Activated T-cell treated with anti-CD3 and anti-CD28 coated beads, Interleukin-2, amount 50 U/mL, for 24 hours (primary cell): ENCODE measurements around the gene PITPNC1.
"Not testable (repeated sequence)": the region's sequence is repeated elsewhere in the genome, so short reads cannot be mapped to it uniquely, and the experiment has no call there.

ENCODE experiments used
- DNase-seq: peaks from one replicate; pipeline ENCODE4 v3.0.0-alpha.2; 2020
- H3K27ac Mint-ChIP-seq: 2 replicates; pipeline ENCODE4 v1.8.0; 2020; ENCODE audit warnings: mild to moderate bottlenecking, mixed read lengths
- H3K27me3 Mint-ChIP-seq: 2 replicates; pipeline ENCODE4 v1.8.0; 2020; ENCODE audit warnings: mixed read lengths
- H3K36me3 Mint-ChIP-seq: 2 replicates; pipeline ENCODE4 v1.8.0; 2020; ENCODE audit warnings: low read depth, mixed read lengths
- H3K4me1 Mint-ChIP-seq: 2 replicates; pipeline ENCODE4 v1.8.0; 2020; ENCODE audit warnings: low read depth, mixed read lengths
- H3K4me3 Mint-ChIP-seq: 2 replicates; pipeline ENCODE4 v1.8.0; 2020; ENCODE audit warnings: mild to moderate bottlenecking, moderate library complexity, mixed read lengths
- H3K9me3 Mint-ChIP-seq: 2 replicates; pipeline ENCODE4 v1.8.0; 2020; ENCODE audit warnings: mixed read lengths

PITPNC1 gene

DNA sequence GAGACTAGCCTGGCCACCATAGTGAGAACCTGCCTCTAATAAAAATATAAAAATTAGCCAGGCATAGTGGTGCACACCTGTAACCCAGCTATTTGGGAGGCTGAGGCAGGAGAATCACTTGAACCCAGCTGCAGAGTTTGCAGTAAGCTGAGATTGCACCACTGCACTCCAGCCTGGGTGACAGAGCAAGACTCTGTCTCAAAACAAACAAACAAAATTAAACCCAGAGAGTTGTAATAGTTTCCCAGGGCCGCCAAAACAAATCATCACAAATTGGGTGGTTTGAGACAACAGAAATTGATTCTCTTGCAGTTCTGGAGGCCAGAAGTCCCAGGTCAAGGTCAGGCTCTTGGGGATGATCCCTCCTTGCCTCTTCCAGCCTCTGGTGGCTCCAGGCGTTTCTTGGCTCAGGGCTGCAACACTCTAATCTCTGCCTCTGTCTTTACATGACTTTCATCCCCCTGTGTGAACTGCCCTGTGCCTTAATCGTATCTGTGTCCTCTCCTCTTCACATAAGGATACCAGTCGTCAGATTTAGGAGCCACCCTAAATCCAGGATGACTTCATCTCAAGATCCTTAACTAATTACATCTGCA lies 240.3 kb downstream of the PITPNC1 start:
- DNase-seq: no peak
- no peak overlapping the region for H3K4me3 Mint-ChIP-seq
- H3K36me3 Mint-ChIP-seq: peaks cover 9% of the 10 kb centered on the region
- no peaks in the 10 kb centered on the region for H3K9me3 Mint-ChIP-seq
- H3K27ac Mint-ChIP-seq: no peak overlapping the region
- peaks cover 2% of the 10 kb centered on the region for H3K4me1 Mint-ChIP-seq
- H3K27me3 Mint-ChIP-seq: no peaks in the 10 kb centered on the region

DNA sequence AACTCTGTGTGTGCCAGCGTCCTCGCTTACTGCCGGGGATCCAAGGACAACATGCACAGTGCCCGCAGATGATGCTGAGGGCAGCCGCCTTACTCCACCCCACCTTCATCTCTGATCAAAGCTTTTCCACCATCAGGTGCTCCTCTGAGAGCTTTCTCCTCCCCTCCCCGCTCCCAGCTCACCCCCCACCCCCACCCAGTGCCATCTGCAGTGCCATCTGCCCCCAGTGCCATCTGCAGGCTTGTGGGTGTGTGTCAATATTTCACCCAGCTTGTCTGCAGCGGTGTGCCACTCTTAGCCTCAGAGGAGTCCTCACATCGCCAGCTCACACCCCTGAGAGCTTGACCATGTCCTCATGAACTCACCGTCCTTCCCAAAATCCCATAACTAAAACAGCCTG lies 242.5 kb downstream of the PITPNC1 start:
- Mint-ChIP-seq H3K36me3 (peaks cover 13% of the 10 kb centered on the region), H3K4me3 (no peak overlapping the region), H3K4me1 (no peaks in the 10 kb centered on the region), H3K27ac (peak overlapping the region; percentile 70), H3K9me3 (no peaks in the 10 kb centered on the region), H3K27me3 (no peaks in the 10 kb centered on the region)
- no peak for DNase-seq

DNA sequence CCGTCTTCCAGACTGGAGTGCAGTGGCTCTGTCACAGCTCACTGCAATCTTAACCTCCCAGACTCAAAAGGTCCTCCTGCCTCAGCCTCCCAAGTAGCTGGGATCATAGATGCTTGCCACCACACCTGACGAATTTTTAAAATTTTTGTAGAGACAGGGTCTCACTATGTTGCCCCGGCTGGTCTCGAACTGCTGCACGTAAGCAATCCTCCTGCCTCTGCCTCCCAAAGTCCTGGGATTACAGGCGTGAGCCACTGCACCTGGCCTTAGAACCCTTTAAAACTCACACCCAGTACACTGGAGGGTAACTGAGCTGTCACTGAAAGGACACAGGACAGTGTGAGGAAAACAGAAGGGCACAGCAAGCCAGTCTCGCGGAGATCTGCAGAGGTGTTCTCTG lies 243.0 kb downstream of the PITPNC1 start:
- no peaks in the 10 kb centered on the region for H3K4me1 Mint-ChIP-seq
- no peak overlapping the region for H3K4me3 Mint-ChIP-seq
- peaks cover 16% of the 10 kb centered on the region for H3K36me3 Mint-ChIP-seq
- H3K27me3 Mint-ChIP-seq: no peaks in the 10 kb centered on the region
- no peaks in the 10 kb centered on the region for H3K9me3 Mint-ChIP-seq
- DNase-seq: no peak
- peak overlapping the region; percentile 70 for H3K27ac Mint-ChIP-seq

DNA sequence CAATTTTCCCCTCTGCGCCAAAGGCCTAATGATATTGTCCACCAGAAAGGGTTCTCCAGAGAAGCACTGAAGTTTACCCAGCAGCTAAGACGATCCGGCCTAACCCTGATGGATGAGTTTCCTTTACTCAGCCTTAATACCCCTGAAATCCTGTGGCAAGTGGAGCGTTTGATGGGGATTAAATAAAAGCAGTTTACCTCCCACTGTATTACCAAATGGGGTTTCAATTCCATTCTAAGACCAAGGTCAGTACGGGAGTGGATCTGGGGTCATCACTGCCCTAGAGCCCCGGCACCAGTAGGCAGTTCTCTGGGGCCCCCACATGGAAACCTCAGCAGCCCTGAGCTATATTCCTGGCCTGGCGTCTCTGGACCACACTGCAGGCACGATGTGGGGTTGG lies 243.6 kb downstream of the PITPNC1 start:
- no peak for DNase-seq

DNA sequence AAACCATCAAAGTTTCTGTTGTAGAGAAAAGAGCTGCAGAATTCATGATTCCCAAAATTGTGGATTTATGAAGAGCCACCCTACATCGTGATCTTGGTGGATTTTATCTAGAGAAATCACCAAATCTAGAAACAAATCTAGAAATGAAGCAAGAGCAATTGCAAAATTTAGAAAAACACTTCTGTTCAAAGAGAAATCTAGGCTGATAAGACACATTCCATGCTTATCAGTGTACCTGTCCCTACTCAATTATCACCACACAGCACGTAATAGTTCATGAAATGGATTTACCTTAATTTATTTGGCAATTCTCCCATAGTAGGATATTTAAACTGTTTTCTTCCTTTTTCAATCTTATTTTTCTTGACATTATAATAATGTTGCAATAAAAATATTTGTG lies 246.7 kb downstream of the PITPNC1 start:
- DNase-seq: no peak
- H3K4me1 Mint-ChIP-seq: peaks cover 5% of the 10 kb centered on the region
- H3K9me3 Mint-ChIP-seq: no peaks in the 10 kb centered on the region
- peaks cover 25% of the 10 kb centered on the region for H3K36me3 Mint-ChIP-seq
- no peaks in the 10 kb centered on the region for H3K27me3 Mint-ChIP-seq
- no peak overlapping the region for H3K4me3 Mint-ChIP-seq
- H3K27ac Mint-ChIP-seq: peak overlapping the region; percentile 47

More for the DNA sequence above, 243.6 kb downstream of the PITPNC1 start:
- no peaks in the 10 kb centered on the region for H3K9me3 Mint-ChIP-seq
- peaks cover 2% of the 10 kb centered on the region for H3K4me1 Mint-ChIP-seq
- H3K36me3 Mint-ChIP-seq: peaks cover 18% of the 10 kb centered on the region
- no peaks in the 10 kb centered on the region for H3K27me3 Mint-ChIP-seq
- no peak overlapping the region for H3K27ac Mint-ChIP-seq
- no peak overlapping the region for H3K4me3 Mint-ChIP-seq

DNA sequence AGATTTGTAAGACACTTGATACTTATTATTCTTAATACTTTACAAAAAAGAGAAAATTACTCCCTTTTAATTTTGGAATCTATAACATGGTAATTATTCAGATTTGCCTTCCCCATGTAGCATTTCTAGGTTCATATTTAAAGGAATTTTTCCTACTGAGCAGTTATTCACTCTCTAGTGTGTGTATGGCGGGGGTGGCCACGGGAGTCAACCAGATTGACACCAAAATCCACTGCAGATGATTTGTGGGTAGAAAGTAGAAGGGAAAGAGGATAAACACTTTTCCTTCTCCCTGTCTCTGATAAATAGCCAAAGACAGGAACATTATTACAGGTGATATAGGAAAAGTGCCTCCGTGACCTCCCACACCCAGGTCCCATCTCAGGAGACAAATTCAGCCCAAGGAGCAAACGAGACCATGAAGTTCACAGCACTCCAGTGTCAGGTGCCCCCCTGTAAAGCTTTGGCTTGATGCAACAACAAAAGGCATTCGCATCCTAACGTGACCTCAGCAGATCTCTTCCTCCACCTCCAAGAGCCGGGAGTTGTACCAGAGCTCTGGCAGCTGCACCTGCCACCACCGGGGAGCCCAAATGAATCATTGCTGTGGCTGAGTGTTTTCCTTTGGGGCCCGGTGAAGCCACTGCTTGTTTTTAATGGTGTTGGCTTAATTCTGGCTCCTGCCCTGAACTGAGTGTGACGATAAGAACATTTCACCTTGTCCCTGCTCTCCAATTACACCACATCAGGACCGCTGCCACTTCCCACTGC lies 248.0 kb downstream of the PITPNC1 start:
- no peak for DNase-seq
- Mint-ChIP-seq H3K9me3 (no peaks in the 10 kb centered on the region), H3K27ac (peak overlapping the region; percentile 66), H3K4me1 (peaks cover 5% of the 10 kb centered on the region), H3K36me3 (peaks cover 22% of the 10 kb centered on the region), H3K27me3 (no peaks in the 10 kb centered on the region), H3K4me3 (no peak overlapping the region)

DNA sequence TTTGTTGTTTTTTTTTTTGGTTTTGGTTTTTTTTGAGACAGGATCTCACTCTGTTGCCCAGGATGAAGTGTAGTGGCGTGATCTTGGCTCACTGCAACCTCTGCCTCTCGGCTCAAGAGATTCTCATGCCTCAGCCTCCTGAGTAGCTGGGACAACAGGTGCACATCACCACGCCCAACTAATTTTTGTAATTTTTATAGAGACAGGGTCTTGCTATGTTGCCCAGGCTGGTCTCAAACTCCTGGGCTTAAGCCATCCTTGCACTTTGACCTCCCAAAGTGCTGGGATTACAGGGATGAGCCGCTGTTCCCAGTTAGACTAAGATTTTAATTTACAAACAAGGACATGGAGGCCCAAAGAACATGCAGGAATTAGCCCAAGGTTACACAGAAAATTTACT lies 248.9 kb downstream of the PITPNC1 start:
- Mint-ChIP-seq H3K9me3 (no peaks in the 10 kb centered on the region), H3K4me1 (peaks cover 5% of the 10 kb centered on the region), H3K36me3 (peaks cover 22% of the 10 kb centered on the region), H3K27ac (no peak overlapping the region), H3K4me3 (no peak overlapping the region), H3K27me3 (no peaks in the 10 kb centered on the region)
- no peak for DNase-seq

DNA sequence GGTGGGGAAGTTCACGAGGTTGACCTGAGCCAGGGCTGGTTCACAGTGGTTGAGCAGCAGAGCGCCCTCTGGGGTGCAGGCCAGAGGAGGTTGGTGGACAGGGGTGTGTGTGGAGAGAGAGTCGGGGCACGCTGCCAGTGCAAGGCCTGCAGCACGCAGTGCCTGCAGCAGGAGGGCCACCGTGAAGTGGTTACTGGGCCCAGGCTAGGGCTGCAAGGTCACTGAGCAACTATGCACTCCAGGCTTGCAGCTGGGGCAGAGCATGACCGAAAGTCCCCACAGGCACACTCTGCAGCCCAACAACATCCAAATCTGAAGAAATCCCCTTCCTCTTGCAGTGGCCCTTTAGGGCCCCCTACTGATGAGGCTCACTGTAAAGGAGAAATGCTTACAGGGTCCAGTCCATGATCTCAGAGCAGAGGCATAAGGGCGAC lies 251.5 kb downstream of the PITPNC1 start:
- no peak for DNase-seq
- H3K36me3 Mint-ChIP-seq: peaks cover 40% of the 10 kb centered on the region
- H3K4me1 Mint-ChIP-seq: peaks cover 5% of the 10 kb centered on the region
- peak overlapping the region; percentile 44 for H3K27ac Mint-ChIP-seq
- H3K9me3 Mint-ChIP-seq: no peaks in the 10 kb centered on the region
- H3K4me3 Mint-ChIP-seq: no peak overlapping the region
- no peaks in the 10 kb centered on the region for H3K27me3 Mint-ChIP-seq

DNA sequence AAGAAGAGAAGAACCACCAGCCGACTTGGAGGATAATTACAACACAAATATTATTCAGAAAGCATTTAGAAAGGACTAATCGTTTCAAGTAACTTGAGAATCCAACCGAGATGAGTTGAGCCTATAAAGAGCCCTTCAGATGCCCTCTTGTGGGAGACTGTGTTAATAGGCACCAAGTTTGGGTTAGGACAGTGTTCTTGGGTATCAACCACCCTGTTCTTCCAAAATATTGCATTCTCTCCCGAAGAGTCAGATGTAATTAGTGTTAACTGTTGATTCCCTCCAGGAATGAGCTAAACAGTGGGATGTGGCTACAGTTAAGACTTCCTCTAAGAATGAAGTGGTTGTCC lies 252.9 kb downstream of the PITPNC1 start:
- H3K27ac Mint-ChIP-seq: peak overlapping the region; percentile 2
- H3K9me3 Mint-ChIP-seq: no peaks in the 10 kb centered on the region
- no peaks in the 10 kb centered on the region for H3K27me3 Mint-ChIP-seq
- no peak overlapping the region for H3K4me3 Mint-ChIP-seq
- no peak for DNase-seq
- H3K4me1 Mint-ChIP-seq: peaks cover 5% of the 10 kb centered on the region
- H3K36me3 Mint-ChIP-seq: peaks cover 45% of the 10 kb centered on the region

DNA sequence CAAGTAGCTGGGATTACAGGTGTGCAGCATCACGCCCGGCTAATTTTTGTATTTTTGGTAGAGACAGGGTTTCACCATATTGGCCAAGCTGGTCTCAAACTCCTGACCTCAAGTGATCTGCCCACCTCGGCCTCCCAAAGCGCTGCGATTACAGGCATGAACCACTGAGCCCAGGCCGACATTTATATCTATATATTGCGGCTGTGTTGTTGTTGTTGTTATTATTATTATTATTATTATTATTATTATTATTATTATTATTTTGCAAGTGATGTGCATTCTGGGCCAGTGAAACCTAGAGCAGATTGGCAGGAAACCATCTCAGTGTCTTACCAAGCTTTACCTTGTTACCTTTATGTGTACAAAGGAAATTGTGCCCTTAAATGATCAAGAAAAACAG lies 253.8 kb downstream of the PITPNC1 start:
- H3K4me1 Mint-ChIP-seq, H3K27me3 Mint-ChIP-seq, H3K27ac Mint-ChIP-seq, DNase-seq, H3K9me3 Mint-ChIP-seq, H3K4me3 Mint-ChIP-seq: not testable (repeated sequence)
- peaks cover 43% of the 10 kb centered on the region for H3K36me3 Mint-ChIP-seq

DNA sequence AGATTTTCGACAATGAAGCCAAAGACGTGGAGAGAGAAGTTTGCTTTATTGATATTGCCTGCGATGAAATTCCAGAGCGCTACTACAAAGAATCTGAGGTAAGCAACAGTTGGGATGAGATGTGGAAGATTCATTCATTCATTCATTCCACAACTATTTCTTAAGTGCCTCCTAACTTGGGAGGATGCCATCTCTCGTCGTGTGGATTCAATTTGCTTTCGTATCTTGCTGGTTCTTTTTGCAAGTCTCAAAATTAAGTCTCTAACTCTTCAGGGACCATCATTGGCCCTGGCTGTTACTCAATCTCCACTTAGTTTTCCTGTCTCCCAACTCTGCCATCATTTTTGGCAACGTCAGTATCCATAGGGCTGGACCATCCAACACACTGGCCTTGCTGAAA lies 255.1 kb downstream of the PITPNC1 start:
- Mint-ChIP-seq H3K4me1 (peaks cover 2% of the 10 kb centered on the region), H3K27me3 (no peaks in the 10 kb centered on the region), H3K36me3 (peaks cover 49% of the 10 kb centered on the region), H3K27ac (no peak overlapping the region), H3K9me3 (no peaks in the 10 kb centered on the region), H3K4me3 (no peak overlapping the region)
- no peak for DNase-seq

DNA sequence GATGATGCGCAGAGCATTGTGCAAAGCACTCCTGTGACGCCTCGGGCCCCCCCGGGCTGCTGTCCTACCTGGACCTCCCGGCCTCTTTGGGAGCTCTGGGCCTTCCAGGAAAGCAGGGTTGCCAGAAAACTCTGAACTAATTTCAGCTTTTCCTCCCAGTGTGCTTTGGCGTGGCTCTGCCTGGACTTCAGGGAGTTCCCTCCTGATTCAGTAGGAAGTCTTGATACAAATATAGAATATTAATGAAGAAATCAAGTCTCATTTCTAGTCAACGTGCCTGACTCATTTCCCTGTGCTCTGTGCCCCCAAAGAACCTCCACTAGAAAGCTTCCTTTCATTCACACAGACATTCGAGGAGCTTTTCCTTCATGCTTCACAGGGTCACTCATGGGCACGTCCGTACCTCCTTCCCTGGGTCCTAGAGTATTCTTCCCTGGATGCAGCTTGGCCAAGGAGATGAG lies 256.7 kb downstream of the PITPNC1 start:
- Mint-ChIP-seq H3K4me3 (no peak overlapping the region), H3K9me3 (no peaks in the 10 kb centered on the region), H3K4me1 (no peaks in the 10 kb centered on the region), H3K27me3 (no peaks in the 10 kb centered on the region), H3K36me3 (peaks cover 54% of the 10 kb centered on the region), H3K27ac (peak overlapping the region; percentile 19)
- no peak for DNase-seq

DNA sequence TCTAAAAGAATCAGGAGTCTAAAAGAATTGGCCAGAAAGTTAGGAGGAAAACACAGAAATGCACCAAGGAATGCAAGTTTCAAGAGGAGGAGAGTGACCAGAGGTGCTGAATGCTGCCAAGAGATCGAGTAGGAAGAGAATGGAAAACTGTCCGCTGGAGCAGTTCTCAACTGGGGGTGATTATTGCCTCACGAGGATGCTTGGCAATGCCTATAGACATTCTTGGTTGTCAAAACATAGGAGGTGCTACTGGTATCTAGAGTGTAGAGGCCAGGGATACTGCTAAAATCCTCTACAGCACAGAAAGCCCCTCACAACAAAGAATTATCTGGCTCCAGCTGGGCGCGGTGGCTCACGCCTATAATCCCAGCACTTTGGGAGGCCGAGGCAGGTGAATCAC lies 258.6 kb downstream of the PITPNC1 start:
- no peaks in the 10 kb centered on the region for H3K27me3 Mint-ChIP-seq
- H3K9me3 Mint-ChIP-seq: no peaks in the 10 kb centered on the region
- no peak overlapping the region for H3K4me3 Mint-ChIP-seq
- H3K36me3 Mint-ChIP-seq: peaks cover 56% of the 10 kb centered on the region
- no peak for DNase-seq
- H3K4me1 Mint-ChIP-seq: no peaks in the 10 kb centered on the region
- H3K27ac Mint-ChIP-seq: peak overlapping the region; percentile 1

DNA sequence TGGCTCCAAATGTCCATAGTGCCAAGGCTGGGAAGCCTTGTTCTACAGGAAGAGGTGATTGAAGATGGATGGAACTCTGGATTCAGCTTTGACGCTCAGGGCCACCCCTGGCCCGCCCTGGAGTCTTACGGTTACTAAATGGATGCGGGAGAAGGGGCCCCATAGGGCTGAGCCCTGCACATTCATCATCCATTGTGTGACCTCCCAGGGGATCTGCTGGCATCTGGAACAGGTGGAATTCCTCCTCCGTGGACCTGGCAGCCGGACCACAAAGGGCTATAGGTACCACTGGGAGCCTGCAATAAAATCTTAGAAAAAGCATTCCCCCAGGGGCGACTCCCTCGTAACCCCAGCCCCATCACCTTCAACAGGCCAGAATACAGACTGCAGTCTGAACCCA lies 259.2 kb downstream of the PITPNC1 start:
- DNase-seq: no peak
- Mint-ChIP-seq H3K36me3 (peaks cover 60% of the 10 kb centered on the region), H3K9me3 (no peaks in the 10 kb centered on the region), H3K27me3 (no peaks in the 10 kb centered on the region), H3K27ac (no peak overlapping the region), H3K4me1 (no peaks in the 10 kb centered on the region), H3K4me3 (no peak overlapping the region)

DNA sequence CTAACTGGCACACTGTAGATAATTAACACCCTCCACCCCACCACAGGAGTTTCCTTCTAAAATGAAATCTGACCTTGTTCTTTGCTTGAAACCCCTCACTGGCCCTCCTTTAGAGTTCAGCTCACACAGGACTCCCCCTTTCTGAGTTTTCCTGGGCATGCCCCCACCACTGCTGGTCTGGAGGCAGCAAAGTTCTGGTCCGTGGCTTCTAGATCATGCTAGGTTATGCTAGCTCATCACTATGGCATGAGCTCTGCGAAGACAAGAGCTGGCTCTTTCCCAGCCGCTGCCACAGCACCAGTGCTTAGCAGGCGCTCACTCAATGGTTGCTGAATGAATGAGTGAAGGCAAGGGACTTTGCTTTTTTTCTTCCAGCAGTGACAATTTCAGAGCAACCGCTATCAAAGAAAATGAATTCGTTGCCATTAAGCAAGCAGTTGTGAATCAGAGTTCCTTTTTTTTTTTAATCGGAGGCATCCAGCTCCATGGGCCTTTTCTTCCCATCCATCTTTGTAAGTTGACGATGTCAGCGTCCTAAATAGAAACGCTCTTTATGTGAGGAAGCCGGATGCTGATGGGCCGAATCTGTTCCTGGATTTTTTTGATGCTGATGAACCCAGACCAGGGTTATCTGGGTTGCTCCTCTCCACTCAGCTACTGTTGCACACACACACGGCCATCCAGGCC lies 259.9 kb downstream of the PITPNC1 start:
- DNase-seq: no peak
- Mint-ChIP-seq H3K36me3 (peaks cover 58% of the 10 kb centered on the region), H3K4me1 (no peaks in the 10 kb centered on the region), H3K27ac (peak overlapping the region; percentile 6), H3K4me3 (no peak overlapping the region), H3K9me3 (no peaks in the 10 kb centered on the region), H3K27me3 (no peaks in the 10 kb centered on the region)
